Superior temporal gyrus (tissue), 1 donor: ENCODE data around the gene ERG28.
"Not testable (repeated sequence)": the region's sequence is repeated elsewhere in the genome, so short reads cannot be mapped to it uniquely, and the experiment has no call there.

ENCODE experiments used
- DNase-seq: peaks from one replicate; pipeline ENCODE4 v3.0.0-alpha.2; 2016; ENCODE audit errors: extremely low spot score

The ERG28 gene

GRCh38 chr14:75625034-75625433 lies 35.6 kb downstream of the ERG28 start:
- no peak for DNase-seq

GRCh38 chr14:75619548-75619947 lies 41.1 kb downstream of the ERG28 start:
- DNase-seq = no peak

- DNase-seq = peak; percentile 20
Measured at GRCh38 chr14:75615200-75615599, 45.5 kb downstream of the ERG28 start.

- no peak for DNase-seq
Measured at GRCh38 chr14:75614179-75614578, 46.5 kb downstream of the ERG28 start.

GRCh38 chr14:75612157-75612556 lies 48.5 kb downstream of the ERG28 start:
- no peak for DNase-seq

GRCh38 chr14:75610834-75611233 lies 49.8 kb downstream of the ERG28 start:
- no peak for DNase-seq

GRCh38 chr14:75609606-75610475 lies 50.8 kb downstream of the ERG28 start:
- no peak for DNase-seq

- no peak for DNase-seq
Measured at GRCh38 chr14:75609116-75609515, 51.6 kb downstream of the ERG28 start.

- DNase-seq = no peak
Measured at GRCh38 chr14:75607842-75608640, 52.6 kb downstream of the ERG28 start.

GRCh38 chr14:75607044-75607443 lies 53.6 kb downstream of the ERG28 start:
- DNase-seq = no peak

- no peak for DNase-seq
Measured at GRCh38 chr14:75605916-75606315, 54.8 kb downstream of the ERG28 start.

- no peak for DNase-seq
Measured at GRCh38 chr14:75604979-75605851, 55.5 kb downstream of the ERG28 start.

- no peak for DNase-seq
Measured at GRCh38 chr14:75602503-75602902, 58.2 kb downstream of the ERG28 start.

- DNase-seq = not testable (repeated sequence)
Measured at GRCh38 chr14:75601061-75601460, 59.6 kb downstream of the ERG28 start.

GRCh38 chr14:75600100-75600499 lies 60.6 kb downstream of the ERG28 start:
- DNase-seq = not testable (repeated sequence)
